Activated naive CD4-positive, alpha-beta T cell treated with anti-CD3 and anti-CD28 coated beads, Interleukin-2, amount 50 U/mL, for 24 hours (primary cell): ENCODE results near the gene ASS1.

Source experiments
- H3K27ac Mint-ChIP-seq: one replicate; pipeline ENCODE4 v1.8.0; 2021; ENCODE audit warnings: mild to moderate bottlenecking, mixed read lengths
- H3K27me3 Mint-ChIP-seq: one replicate; pipeline ENCODE4 v1.8.0; 2021; ENCODE audit warnings: mixed read lengths
- H3K36me3 Mint-ChIP-seq: one replicate; pipeline ENCODE4 v1.8.0; 2021; ENCODE audit warnings: mixed read lengths
- H3K4me1 Mint-ChIP-seq: one replicate; pipeline ENCODE4 v1.8.0; 2021; ENCODE audit warnings: mixed read lengths
- H3K4me3 Mint-ChIP-seq: one replicate; pipeline ENCODE4 v1.8.0; 2021; ENCODE audit warnings: mild to moderate bottlenecking, mixed read lengths
- H3K9me3 Mint-ChIP-seq: one replicate; pipeline ENCODE4 v1.8.0; 2021; ENCODE audit warnings: mixed read lengths

ASS1 gene

GRCh38 chr9:130468566-130468965, 23.8 kb downstream of the ASS1 start:
- no peak overlapping the region for H3K4me3 Mint-ChIP-seq
- H3K27me3 Mint-ChIP-seq, result peaks cover 13% of the 10 kb centered on the region
- no peak overlapping the region for H3K27ac Mint-ChIP-seq
- no peaks in the 10 kb centered on the region for H3K4me1 Mint-ChIP-seq
- H3K9me3 Mint-ChIP-seq, result no peaks in the 10 kb centered on the region
- H3K36me3 Mint-ChIP-seq, result no peaks in the 10 kb centered on the region

GRCh38 chr9:130470269-130470668, 25.5 kb downstream of the ASS1 start:
- Mint-ChIP-seq H3K9me3 (no peaks in the 10 kb centered on the region), H3K4me1 (no peaks in the 10 kb centered on the region), H3K36me3 (no peaks in the 10 kb centered on the region), H3K4me3 (no peak overlapping the region), H3K27me3 (peaks cover 14% of the 10 kb centered on the region), H3K27ac (no peak overlapping the region)

DNA sequence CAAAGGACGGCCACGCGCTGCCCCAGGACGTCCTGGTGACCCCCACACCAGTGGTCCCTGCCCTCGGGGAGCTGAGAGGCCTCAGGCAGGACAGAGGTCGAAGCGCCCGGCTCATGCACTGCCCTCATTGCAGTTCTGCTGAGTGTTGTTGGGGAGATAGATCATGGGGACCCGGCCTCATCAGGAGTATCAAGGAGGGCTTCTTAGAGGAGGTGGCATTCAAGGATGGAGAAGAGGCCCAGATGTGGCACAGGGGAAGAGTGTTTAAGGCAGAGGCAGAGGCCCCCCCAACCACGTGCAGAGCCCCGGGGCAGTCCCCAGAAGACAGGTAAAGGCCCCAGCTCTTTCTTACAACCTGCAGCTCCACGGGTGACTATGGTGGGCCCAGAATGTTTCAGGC, 26.2 kb downstream of the ASS1 start:
- H3K27me3 Mint-ChIP-seq, result peaks cover 14% of the 10 kb centered on the region

GRCh38 chr9:130471411-130472183, 26.8 kb downstream of the ASS1 start:
- no peaks in the 10 kb centered on the region for H3K4me1 Mint-ChIP-seq
- peaks cover 14% of the 10 kb centered on the region for H3K27me3 Mint-ChIP-seq
- no peak overlapping the region for H3K4me3 Mint-ChIP-seq
- H3K9me3 Mint-ChIP-seq, result no peaks in the 10 kb centered on the region
- H3K27ac Mint-ChIP-seq, result no peak overlapping the region
- no peaks in the 10 kb centered on the region for H3K36me3 Mint-ChIP-seq

More for the DNA sequence above, 26.2 kb downstream of the ASS1 start:
- Mint-ChIP-seq H3K9me3 (no peaks in the 10 kb centered on the region), H3K27ac (no peak overlapping the region), H3K4me3 (no peak overlapping the region), H3K36me3 (no peaks in the 10 kb centered on the region), H3K4me1 (no peaks in the 10 kb centered on the region)

GRCh38 chr9:130472184-130472705, 27.5 kb downstream of the ASS1 start:
- peaks cover 14% of the 10 kb centered on the region for H3K27me3 Mint-ChIP-seq
- H3K36me3 Mint-ChIP-seq, result no peaks in the 10 kb centered on the region

GRCh38 chr9:130473009-130473408, 28.2 kb downstream of the ASS1 start:
- H3K27me3 Mint-ChIP-seq, result peaks cover 9% of the 10 kb centered on the region
- H3K27ac Mint-ChIP-seq, result no peak overlapping the region
- no peak overlapping the region for H3K4me3 Mint-ChIP-seq
- no peaks in the 10 kb centered on the region for H3K4me1 Mint-ChIP-seq
- H3K36me3 Mint-ChIP-seq, result no peaks in the 10 kb centered on the region
- H3K9me3 Mint-ChIP-seq, result no peaks in the 10 kb centered on the region

More at GRCh38 chr9:130472184-130472705, 27.5 kb downstream of the ASS1 start:
- Mint-ChIP-seq H3K9me3 (no peaks in the 10 kb centered on the region), H3K27ac (no peak overlapping the region), H3K4me1 (no peaks in the 10 kb centered on the region), H3K4me3 (no peak overlapping the region)

- peaks cover 9% of the 10 kb centered on the region for H3K27me3 Mint-ChIP-seq
Measured at GRCh38 chr9:130473566-130473965, 28.8 kb downstream of the ASS1 start.

GRCh38 chr9:130474106-130474505, 29.3 kb downstream of the ASS1 start:
- Mint-ChIP-seq H3K27ac (no peak overlapping the region), H3K9me3 (no peaks in the 10 kb centered on the region), H3K27me3 (peaks cover 8% of the 10 kb centered on the region), H3K4me1 (no peaks in the 10 kb centered on the region), H3K36me3 (no peaks in the 10 kb centered on the region), H3K4me3 (no peak overlapping the region)

More at GRCh38 chr9:130473566-130473965, 28.8 kb downstream of the ASS1 start:
- Mint-ChIP-seq H3K36me3 (no peaks in the 10 kb centered on the region), H3K4me3 (no peak overlapping the region), H3K4me1 (no peaks in the 10 kb centered on the region), H3K9me3 (no peaks in the 10 kb centered on the region), H3K27ac (no peak overlapping the region)

DNA sequence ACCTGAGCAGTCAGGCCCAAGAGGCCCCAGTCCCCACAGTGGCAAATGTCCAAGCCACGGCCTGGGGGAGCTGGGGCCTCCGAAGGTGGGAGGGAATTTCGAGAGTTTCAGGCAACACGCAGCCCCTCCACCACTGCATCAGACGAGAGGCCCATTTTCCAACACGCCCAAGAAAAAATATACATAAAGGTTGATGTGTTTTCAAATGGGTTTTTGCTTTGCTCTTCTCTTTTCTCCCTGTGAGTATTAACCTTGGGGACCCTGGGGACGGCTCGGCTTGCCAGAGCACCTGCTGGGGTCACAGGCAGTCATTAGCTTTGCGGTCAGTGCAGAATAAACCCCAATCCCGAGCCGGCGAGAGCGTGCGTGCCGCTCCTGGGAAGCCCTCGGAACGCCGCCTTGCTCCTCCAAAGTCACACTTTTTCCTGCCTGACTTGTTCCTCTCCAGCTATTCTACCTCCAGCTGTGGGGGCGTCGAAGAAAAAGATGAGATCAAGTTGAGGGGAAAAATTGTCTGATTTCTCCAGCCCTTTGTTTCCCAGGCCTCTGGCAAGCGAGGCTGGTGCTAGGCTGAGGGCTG, 31.5 kb downstream of the ASS1 start:
- no peaks in the 10 kb centered on the region for H3K9me3 Mint-ChIP-seq
- peaks cover 3% of the 10 kb centered on the region for H3K27me3 Mint-ChIP-seq
- no peaks in the 10 kb centered on the region for H3K36me3 Mint-ChIP-seq
- no peak overlapping the region for H3K27ac Mint-ChIP-seq
- H3K4me3 Mint-ChIP-seq, result no peak overlapping the region
- no peaks in the 10 kb centered on the region for H3K4me1 Mint-ChIP-seq

DNA sequence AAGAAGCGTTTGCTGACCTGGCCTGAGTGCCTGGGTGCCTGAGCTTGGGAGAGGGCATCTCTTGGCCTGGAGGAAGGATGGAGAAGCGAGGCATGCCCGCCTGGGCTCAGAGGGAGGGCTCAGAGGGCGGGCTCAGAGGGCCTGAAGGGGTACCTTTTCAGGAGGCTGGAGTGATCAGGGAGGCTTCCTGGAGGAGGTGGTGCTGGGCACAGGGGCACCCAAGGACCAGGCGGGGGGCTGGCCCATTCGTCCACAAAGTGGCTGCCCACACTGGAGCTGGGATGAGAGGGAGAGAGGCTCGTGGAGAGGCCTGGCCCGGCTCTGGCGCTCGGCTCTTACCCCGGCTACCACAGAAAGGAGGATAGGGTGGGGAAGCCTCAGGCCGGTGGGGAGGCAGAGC, 32.8 kb downstream of the ASS1 start:
- Mint-ChIP-seq H3K36me3 (no peaks in the 10 kb centered on the region), H3K27ac (no peak overlapping the region), H3K4me3 (no peak overlapping the region), H3K9me3 (no peaks in the 10 kb centered on the region), H3K4me1 (no peaks in the 10 kb centered on the region), H3K27me3 (peaks cover 1% of the 10 kb centered on the region)

- Mint-ChIP-seq H3K27ac (no peak overlapping the region), H3K4me1 (no peaks in the 10 kb centered on the region), H3K27me3 (peaks cover 5% of the 10 kb centered on the region), H3K9me3 (no peaks in the 10 kb centered on the region), H3K4me3 (no peak overlapping the region), H3K36me3 (no peaks in the 10 kb centered on the region)
Measured at GRCh38 chr9:130478152-130478551, 33.4 kb downstream of the ASS1 start.

GRCh38 chr9:130478736-130479575, 34.2 kb downstream of the ASS1 start:
- H3K9me3 Mint-ChIP-seq, result no peaks in the 10 kb centered on the region
- H3K27me3 Mint-ChIP-seq, result peaks cover 5% of the 10 kb centered on the region
- no peak overlapping the region for H3K4me3 Mint-ChIP-seq
- H3K36me3 Mint-ChIP-seq, result no peaks in the 10 kb centered on the region
- H3K27ac Mint-ChIP-seq, result no peak overlapping the region
- no peaks in the 10 kb centered on the region for H3K4me1 Mint-ChIP-seq

GRCh38 chr9:130479587-130479986, 34.8 kb downstream of the ASS1 start:
- Mint-ChIP-seq H3K4me1 (no peaks in the 10 kb centered on the region), H3K36me3 (no peaks in the 10 kb centered on the region), H3K9me3 (no peaks in the 10 kb centered on the region), H3K27ac (no peak overlapping the region), H3K4me3 (no peak overlapping the region), H3K27me3 (peaks cover 9% of the 10 kb centered on the region)

DNA sequence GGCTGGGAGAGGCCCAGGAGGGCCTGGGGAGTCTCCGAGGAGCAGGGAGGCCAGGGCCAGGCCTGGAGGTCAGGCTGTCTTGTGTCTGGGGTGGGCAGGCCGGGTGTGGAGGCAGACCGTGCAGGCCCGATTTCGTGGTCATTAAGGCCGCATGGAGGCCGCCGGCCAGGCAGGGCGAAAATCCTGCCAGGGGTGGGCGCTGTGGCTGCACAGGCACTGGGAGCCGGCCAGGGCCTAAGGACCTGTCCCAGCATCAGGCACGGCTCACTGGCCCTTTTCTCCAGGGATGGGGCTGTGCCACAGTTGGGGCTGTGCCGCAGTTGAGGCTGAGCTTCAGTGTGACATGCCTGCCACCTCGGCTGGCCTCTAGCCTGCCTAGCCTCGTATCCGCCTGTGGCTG, 35.9 kb downstream of the ASS1 start:
- Mint-ChIP-seq H3K27ac (no peak overlapping the region), H3K27me3 (peaks cover 9% of the 10 kb centered on the region), H3K36me3 (no peaks in the 10 kb centered on the region), H3K4me1 (no peaks in the 10 kb centered on the region), H3K9me3 (no peaks in the 10 kb centered on the region), H3K4me3 (no peak overlapping the region)

- H3K9me3 Mint-ChIP-seq, result no peaks in the 10 kb centered on the region
- H3K27me3 Mint-ChIP-seq, result peaks cover 9% of the 10 kb centered on the region
- no peak overlapping the region for H3K27ac Mint-ChIP-seq
- no peaks in the 10 kb centered on the region for H3K36me3 Mint-ChIP-seq
- H3K4me1 Mint-ChIP-seq, result no peaks in the 10 kb centered on the region
- H3K4me3 Mint-ChIP-seq, result no peak overlapping the region
Measured at GRCh38 chr9:130482463-130482862, 37.7 kb downstream of the ASS1 start.
